GM10266 (cell line): ENCODE measurements around the gene FOXN3.

ENCODE experiments used
- DNase-seq: peaks from one replicate; pipeline ENCODE4 v3.0.0; 2012; ENCODE audit errors: extremely low spot score
- TF ChIP-seq, protein P1 (sequence below): IDR thresholded peaks from 2 replicates; pipeline ENCODE4 v1.5.1; 2012; ENCODE audit warnings: mild to moderate bottlenecking, low read depth; ENCODE audit not compliant: control insufficient read depth, insufficient read depth; ENCODE audit errors: missing control alignments

The FOXN3 gene

DNA sequence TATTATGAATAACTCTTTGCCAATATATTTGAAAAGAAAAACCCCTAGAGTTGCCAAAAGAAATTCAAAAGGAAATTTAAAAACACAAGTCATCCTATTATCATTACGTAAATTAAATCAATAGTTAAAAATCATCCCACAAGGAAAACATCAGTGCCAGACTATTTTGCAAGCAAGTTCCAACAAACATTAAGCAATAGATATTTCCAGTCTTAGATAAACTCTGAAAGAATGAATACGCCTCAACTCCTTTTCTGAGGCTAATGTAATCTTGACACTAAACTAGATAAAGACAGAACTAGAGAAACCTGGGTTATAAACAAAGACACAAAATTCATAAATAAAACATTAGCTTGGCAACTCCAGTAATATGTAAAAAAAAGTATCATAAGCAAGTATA lies 245.9 kb downstream of the FOXN3 start:
- TF ChIP-seq, protein P1, sequence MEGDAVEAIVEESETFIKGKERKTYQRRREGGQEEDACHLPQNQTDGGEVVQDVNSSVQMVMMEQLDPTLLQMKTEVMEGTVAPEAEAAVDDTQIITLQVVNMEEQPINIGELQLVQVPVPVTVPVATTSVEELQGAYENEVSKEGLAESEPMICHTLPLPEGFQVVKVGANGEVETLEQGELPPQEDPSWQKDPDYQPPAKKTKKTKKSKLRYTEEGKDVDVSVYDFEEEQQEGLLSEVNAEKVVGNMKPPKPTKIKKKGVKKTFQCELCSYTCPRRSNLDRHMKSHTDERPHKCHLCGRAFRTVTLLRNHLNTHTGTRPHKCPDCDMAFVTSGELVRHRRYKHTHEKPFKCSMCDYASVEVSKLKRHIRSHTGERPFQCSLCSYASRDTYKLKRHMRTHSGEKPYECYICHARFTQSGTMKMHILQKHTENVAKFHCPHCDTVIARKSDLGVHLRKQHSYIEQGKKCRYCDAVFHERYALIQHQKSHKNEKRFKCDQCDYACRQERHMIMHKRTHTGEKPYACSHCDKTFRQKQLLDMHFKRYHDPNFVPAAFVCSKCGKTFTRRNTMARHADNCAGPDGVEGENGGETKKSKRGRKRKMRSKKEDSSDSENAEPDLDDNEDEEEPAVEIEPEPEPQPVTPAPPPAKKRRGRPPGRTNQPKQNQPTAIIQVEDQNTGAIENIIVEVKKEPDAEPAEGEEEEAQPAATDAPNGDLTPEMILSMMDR: no peak
- DNase-seq: no peak

DNA sequence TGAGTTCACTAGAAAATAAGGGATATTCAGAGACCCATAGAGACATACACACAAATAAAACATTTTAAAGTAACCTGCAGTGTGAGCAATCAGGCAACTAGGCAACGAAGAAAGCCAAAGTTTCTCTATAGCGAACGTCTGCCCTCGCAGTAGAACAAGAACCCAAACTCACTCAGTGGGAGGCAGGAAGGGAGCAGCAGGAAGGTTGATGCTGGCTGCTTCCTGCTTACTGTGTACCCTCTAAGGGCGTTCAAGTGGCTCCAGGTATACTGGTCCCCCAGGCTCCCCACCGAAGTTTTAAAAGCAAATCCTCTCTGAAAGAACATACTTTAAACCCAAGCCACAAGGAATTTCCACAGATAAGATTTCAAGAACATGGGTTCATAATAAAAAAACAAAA lies 249.3 kb downstream of the FOXN3 start:
- no peak for DNase-seq
- TF ChIP-seq, protein P1: no peak

DNA sequence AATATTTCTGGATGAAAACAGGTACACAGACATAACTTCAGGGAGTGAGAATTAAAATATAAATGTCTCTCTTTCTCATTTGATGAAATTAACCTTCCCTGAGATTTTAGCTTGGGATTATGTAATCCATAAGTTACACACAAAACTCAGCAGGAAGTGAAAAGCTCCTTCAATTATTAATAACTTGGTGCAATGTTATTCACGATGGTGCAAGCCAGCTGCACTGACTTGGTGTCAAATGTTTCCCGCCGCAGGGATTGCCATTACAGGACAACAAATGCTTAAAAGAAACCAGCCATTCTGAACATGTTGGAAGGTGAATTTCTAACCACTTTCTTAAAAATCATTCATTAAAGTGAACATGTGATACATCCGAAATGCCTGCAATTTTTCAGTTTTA lies 250.4 kb downstream of the FOXN3 start:
- TF ChIP-seq, protein P1: no peak
- no peak for DNase-seq

DNA sequence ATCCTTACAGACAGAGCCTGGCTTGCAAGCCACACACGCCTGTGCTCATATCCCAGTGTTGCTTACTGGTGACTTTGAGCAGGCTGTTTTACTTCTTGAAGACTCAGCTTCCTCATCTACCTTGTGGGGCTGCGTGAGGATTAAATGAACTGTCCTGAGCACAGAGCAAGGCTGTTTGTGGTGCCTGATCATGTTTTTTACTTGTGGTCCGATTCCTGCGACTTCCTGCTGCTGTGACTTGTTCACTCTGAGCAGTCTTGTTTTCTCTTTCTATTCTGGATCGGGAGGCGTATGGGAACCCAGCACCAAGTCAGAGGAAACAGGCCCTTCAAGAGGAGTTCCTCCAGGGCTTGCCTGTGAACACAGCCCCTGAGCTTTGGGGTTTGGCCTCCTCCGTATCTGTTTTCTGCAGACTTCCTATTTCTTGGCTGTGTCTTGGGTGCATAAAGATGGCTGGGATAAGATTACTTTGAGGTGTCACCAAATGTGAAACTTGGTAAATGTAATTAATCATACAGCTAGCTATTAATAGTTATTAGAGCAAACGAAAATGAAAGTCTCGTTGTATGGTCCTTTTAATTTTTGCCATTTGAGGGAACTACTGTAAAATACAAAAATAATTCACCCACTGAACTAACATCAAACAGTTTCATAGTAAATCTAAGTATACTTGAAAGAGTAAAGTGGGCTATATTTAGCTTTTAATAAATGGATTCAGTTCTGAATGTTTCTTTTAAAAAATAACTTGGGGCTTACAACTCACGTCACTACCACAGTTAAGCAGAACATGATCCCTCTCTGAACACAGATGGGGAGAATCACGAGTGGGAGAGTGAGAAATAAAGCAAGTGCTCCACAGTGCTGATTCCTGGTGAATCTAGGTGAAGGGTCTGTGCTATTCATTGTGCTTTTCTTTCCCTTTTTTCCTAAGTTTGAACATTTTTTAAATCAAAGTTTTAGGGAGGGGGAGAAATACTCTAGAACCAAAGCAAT lies 251.5 kb downstream of the FOXN3 start:
- TF ChIP-seq, protein P1: no peak
- peak; percentile 49 for DNase-seq

DNA sequence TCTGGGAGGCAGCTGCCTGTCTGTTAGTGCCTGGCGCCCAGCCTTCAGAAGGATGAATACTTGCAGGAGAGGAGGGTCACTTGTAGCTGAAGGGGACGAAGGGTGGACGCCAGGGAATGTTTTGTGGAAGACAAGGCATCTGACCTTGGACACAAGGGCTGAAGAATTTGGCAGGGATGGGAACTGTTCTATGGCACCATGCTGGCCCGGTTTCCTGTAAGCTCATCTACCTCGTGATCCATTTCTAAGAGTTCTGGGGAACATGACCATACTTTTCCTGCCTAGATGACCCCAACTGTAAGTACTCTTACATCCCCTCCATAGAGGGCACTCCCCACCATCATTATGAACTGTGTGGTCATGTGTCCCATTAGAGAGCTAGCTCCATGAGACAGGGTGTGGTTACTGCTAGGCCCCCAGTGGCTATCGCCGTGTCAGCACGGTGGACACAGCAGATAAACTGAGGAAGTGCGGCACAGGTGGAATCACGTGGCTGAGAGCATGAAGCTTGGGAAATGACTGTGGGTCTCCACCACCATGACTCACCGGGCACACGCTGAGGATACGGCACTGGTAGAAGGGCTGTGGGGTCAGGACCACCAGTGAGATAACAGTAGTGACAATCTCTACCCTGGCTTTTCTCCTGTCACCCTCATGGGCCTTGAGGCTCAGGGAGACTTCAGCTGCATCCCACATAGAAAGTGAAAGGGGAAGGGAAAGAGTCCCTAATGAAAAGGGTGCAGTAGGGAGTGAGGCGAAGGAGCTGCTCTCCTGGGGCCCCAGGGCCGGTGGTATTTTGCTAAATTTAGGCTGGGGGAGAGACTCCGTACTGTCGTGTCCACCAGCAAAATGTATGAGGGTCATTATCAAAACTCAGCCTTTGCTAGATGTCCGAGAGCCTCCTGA lies 252.6 kb downstream of the FOXN3 start:
- peak; percentile 25 for DNase-seq
- TF ChIP-seq, protein P1: peak; percentile 11

DNA sequence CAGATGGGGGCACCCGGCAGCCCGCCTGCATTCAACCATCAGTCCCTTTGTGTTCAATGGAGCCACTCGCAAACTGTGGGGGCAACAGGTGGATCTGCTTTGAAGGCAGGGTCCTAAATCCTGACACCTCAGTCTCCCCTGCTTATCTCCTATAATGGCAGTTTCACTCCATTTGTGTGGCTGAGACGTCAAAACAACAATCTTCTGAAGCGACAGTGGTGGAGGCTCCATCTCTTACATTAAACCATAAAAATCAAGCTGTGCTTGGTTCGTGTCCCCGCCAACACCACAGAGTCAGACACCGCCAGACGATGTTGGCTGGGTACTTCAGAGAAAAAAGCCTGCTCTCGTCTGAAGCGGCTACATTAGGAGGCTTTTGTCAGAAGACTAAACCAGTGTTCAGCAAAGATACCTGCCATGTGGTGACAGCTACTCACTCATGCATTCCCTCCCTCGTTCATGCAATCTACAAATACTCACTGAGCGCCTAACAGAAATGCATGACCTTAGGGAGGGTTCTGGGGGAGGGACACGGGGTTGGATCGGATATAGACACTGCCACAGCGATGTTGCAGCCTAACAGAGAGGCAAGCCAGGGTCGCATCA lies 253.9 kb downstream of the FOXN3 start:
- DNase-seq: no peak
- TF ChIP-seq, protein P1: no peak
